Prostate gland (tissue), 2 donors: Measurements from ENCODE around the gene MXI1. TPM values are rescaled to one million over a fixed set of nuclear protein-coding genes. Genes with fewer than 3 reads are reported as not detected.
"Not testable (repeated sequence)": the region's sequence is repeated elsewhere in the genome, so short reads cannot be mapped to it uniquely, and the experiment has no call there.

Source experiments
- DNase-seq: peaks from one replicate; pipeline ENCODE4 v3.0.0-alpha.2; 2019; ENCODE audit warnings: low spot score
- H3K27ac ChIP-seq, 2 donors: fragments of 200-600 bp; sonication (generic); 2 replicates each; pipeline ENCODE4 v1.5.1; 2017 to 2019
- H3K27me3 ChIP-seq: fragments of 200-600 bp; sonication (generic); replicated peaks from 2 replicates; pipeline ENCODE4 v1.5.1; 2019; ENCODE audit not compliant: insufficient read depth
- H3K36me3 ChIP-seq, 2 donors: fragments of 200-600 bp; sonication (generic); 1 replicate in 1 of 2; 2 replicates in 1 of 2; pipeline versions ENCODE4 v1.5.1 to v1.8.1; 2017 to 2019
- H3K4me1 ChIP-seq: fragments of 200-600 bp; sonication (generic); replicated peaks from 2 replicates; pipeline ENCODE4 v1.5.1; 2019
- H3K4me3 ChIP-seq, 2 donors: fragments of 200-600 bp; sonication (generic); 2 replicates each; pipeline ENCODE4 v1.5.1; 2017 to 2019
- H3K9me3 ChIP-seq: fragments of 200-600 bp; sonication (generic); 2 replicates; pipeline ENCODE4 v1.5.1; 2017
- CTCF ChIP-seq, 4 experiments: fragments of 200-600 bp in 2 of 4; fragments of 450-650 bp in 2 of 4; sonication (generic) in 2 of 4; IDR thresholded peaks; 1 replicate in 3 of 4; 2 replicates in 1 of 4; pipeline ENCODE4 v1.5.1; 2016 to 2019; ENCODE audit warnings: antibody characterized with exemption in 4 of 4, mild to moderate bottlenecking in 2 of 4, moderate library complexity in 2 of 4
- POLR2A ChIP-seq: fragments of 450-650 bp; IDR thresholded peaks from one replicate; pipeline ENCODE4 v1.6.1; 2016; ENCODE audit warnings: antibody characterized with exemption, mild to moderate bottlenecking
- POLR2AphosphoS5 ChIP-seq: sonication (generic); formaldehyde crosslinking; IDR thresholded peaks from one replicate; pipeline ENCODE4 v1.6.1; 2017; ENCODE audit warnings: antibody characterized with exemption
- WGBS: methylation state at CpG from one replicate; pipeline ENCODE4 v1.1.5; 2018; 5-methylcytosine and 5-hydroxymethylcytosine counted together
- intact Hi-C: fragments of 100-400 bp; cut with DNase I; formaldehyde crosslinking; loops from one replicate; pipeline ENCODE4 v1.14.2; 2022
- total RNA-seq, 2 donors: library from RNA; depleted of rRNA; stranded (reverse); fragments of >200 nt; gene quantifications; one replicate each; pipeline ENCODE4 v1.1.0, GENCODE V29; 2016

Gene MXI1
- total RNA-seq, 2 donors from 2014 or later: 36.3 to 83.3 TPM

GRCh38 chr10:110200503-110200902 lies 6.9 kb upstream of the MXI1 start:
- no peak overlapping the region for H3K27ac ChIP-seq
- no peaks in the 10 kb centered on the region for H3K4me1 ChIP-seq
- no peaks in the 10 kb centered on the region for H3K36me3 ChIP-seq
- H3K9me3 ChIP-seq: no peaks in the 10 kb centered on the region
- intact Hi-C loops: loop anchor here (10.0 kb wide), 2 partner anchors 276 to 316 kb away; partner anchors contain the start of gene XPNPEP1
- no peaks in the 10 kb centered on the region for H3K27me3 ChIP-seq
- WGBS: 71% methylated on average over 3 of the region's 3 CpGs
- DNase-seq: no peak
- no peak for TF ChIP-seq POLR2A
- no peak for TF ChIP-seq POLR2AphosphoS5
- TF ChIP-seq CTCF (IDR thresholded peaks at IDR 0.05): no peak
- H3K4me3 ChIP-seq: no peak overlapping the region

DNA sequence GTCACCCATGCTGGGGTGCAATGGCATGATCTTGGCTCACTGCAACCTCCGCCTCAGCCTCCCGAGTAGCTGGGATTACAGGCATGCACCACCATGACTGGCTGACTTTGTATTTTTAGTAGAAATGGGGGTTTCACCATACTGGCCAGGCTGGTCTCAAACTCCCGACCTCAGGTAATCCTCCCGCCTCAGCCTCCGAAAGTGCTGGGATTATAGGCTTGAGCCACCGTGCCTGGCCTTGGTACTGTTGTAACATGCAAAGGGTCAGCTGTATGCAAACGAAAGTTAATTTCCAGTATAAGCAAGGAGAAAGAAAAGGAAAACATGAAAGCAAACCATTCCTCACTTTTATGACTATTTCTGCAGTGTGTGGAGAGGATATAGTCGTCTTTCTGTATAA lies 6.4 kb upstream of the MXI1 start:
- not testable (repeated sequence) for H3K36me3 ChIP-seq, DNase-seq, H3K27ac ChIP-seq, H3K27me3 ChIP-seq, H3K9me3 ChIP-seq, H3K4me3 ChIP-seq, H3K4me1 ChIP-seq
- 84% methylated on average over 8 of the region's 8 CpGs for WGBS
- intact Hi-C loops: loop anchor here (10.0 kb wide), 2 partner anchors 276 to 316 kb away; partner anchors contain the start of gene XPNPEP1

DNA sequence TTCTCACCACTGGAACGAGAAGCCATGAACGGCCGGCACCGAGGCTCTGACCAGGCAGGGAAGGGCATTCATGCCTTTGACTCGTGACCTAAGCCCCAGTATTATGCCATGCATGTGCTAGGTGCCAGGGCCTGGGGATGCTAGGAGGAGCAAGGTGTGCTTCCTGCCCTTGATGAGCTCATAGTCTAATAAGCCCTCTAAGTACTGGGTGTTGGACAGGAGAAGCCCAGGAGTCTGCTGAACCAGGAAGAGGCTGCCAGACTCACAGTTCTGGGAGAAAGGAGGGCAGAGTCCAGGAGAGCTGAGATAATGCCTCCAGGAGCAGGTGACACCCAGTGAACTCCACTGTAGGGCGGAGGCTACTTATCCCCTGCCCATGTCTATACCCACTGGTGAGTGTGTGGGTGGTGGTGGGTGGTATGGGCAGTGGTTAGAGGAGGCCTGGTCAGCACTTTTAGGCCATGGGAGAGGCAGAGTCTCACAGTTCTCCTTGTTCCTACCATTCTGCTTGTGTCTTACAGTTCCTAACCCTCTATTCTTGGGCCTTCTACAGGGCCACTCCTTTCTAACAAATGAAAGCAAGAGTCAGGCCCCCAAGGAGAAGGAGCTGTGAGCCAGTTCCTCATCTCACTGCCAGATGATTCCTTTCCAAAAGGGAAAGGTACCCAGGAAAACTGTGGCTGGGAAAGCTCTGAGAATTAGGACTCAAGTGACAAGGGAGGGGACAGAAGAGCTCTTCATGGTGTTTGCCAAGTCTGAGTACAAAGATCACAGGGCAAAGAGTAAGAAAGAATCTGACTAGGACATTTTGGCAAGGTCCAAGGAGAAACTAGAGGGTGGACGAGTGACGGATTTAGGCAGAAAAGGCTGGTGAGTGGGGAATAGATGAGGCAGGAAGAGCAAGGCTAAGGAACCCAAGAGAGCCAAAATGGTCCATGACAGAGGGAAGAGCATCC lies 3.6 kb upstream of the MXI1 start:
- TF ChIP-seq POLR2A (no peak), CTCF (IDR thresholded peaks at IDR 0.05) (no peak), POLR2AphosphoS5 (no peak)
- H3K27me3 ChIP-seq: no peaks in the 10 kb centered on the region
- no peaks in the 10 kb centered on the region for H3K36me3 ChIP-seq
- WGBS: 86% methylated on average over 8 of the region's 8 CpGs
- no peaks in the 10 kb centered on the region for H3K9me3 ChIP-seq
- no peak for DNase-seq
- no peak overlapping the region for H3K4me3 ChIP-seq
- H3K27ac ChIP-seq: no peak overlapping the region
- intact Hi-C loops: loop anchor here (10.0 kb wide), 2 partner anchors 279 to 319 kb away; partner anchors contain the start of gene XPNPEP1
- no peaks in the 10 kb centered on the region for H3K4me1 ChIP-seq

GRCh38 chr10:110205051-110205675 lies 2.2 kb upstream of the MXI1 start:
- Histone ChIP-seq H3K4me1 (no peaks in the 10 kb centered on the region), H3K27me3 (no peaks in the 10 kb centered on the region), H3K36me3 (no peaks in the 10 kb centered on the region), H3K9me3 (no peaks in the 10 kb centered on the region), H3K4me3 (no peak overlapping the region), H3K27ac (no peak overlapping the region)
- DNase-seq: no peak
- WGBS: 83% methylated on average over 12 of the region's 12 CpGs
- no peak for TF ChIP-seq CTCF (IDR thresholded peaks at IDR 0.05)
- no peak for TF ChIP-seq POLR2AphosphoS5
- no peak for TF ChIP-seq POLR2A
- intact Hi-C loops: loop anchor here (5.0 to 10.0 kb wide), 3 partner anchors 68 to 320 kb away; partner anchors contain the start of gene XPNPEP1

GRCh38 chr10:110207805-110208613 lies 604 bp downstream of the MXI1 start:
- H3K4me1 ChIP-seq: peaks cover 3% of the 10 kb centered on the region
- no peaks in the 10 kb centered on the region for H3K9me3 ChIP-seq
- intact Hi-C loops: loop anchor here (2.0 to 10.0 kb wide), 4 partner anchors 71 to 323 kb away; partner anchors contain the start of gene XPNPEP1
- no peaks in the 10 kb centered on the region for H3K27me3 ChIP-seq
- H3K27ac ChIP-seq: peak overlapping the region; percentile 81 to 91
- peak; percentile 36 for DNase-seq
- WGBS: under 1% methylated on average over 43 of the region's 57 CpGs
- H3K36me3 ChIP-seq: no peaks in the 10 kb centered on the region
- TF ChIP-seq CTCF (IDR thresholded peaks at IDR 0.05): no peak
- TF ChIP-seq POLR2AphosphoS5: no peak
- TF ChIP-seq POLR2A: no peak
- peak overlapping the region; percentile 69 to 70 for H3K4me3 ChIP-seq
